HS-27A (cell line): ENCODE measurements around the gene CD163L1.

Source experiments
- DNase-seq: peaks from one replicate; pipeline ENCODE4 v3.0.0-alpha.2; 2012; ENCODE audit warnings: low read depth, missing footprints

Gene CD163L1

GRCh38 chr12:7324176-7324575, 119.8 kb downstream of the CD163L1 start:
- DNase-seq, result no peak

- no peak for DNase-seq
Observed at GRCh38 chr12:7322599-7322998, 121.4 kb downstream of the CD163L1 start.

GRCh38 chr12:7321624-7322023, 122.3 kb downstream of the CD163L1 start:
- DNase-seq, result no peak

GRCh38 chr12:7319930-7320329, 124.0 kb downstream of the CD163L1 start:
- DNase-seq, result no peak

GRCh38 chr12:7310070-7310469, 133.9 kb downstream of the CD163L1 start:
- DNase-seq, result no peak
